Fibroblast of skin of right quadriceps (primary cell): ENCODE measurements around the gene OPCML.

ENCODE experiments used
- DNase-seq: peaks from one replicate; pipeline ENCODE4 v3.0.0-alpha.2; 2013

The OPCML gene

GRCh38 chr11:132822276-132822675, 710.0 kb downstream of the OPCML start:
- no peak for DNase-seq

- no peak for DNase-seq
These were observed 710.8 kb downstream of the OPCML start for GRCh38 chr11:132821499-132821898.

DNA sequence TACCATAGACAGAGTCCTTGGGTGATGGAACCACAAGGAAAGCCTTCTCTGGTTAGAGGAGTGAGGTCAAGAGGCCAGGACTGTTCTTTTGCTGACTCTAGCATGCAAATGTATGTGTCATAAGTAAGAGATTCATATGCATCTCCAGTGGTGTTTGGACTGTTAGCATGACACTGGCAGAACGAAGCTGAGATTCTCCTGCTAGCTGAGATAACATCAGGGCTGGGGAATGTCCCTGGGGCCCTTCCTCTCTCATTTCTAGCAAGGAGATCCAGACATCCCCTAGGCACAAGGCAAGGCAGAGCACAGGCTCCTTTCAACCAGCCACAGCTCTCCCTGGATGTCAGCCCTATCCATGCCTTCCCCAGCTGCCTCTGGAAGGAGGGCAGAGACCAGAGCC, 711.3 kb downstream of the OPCML start:
- DNase-seq, result peak; percentile 83

DNA sequence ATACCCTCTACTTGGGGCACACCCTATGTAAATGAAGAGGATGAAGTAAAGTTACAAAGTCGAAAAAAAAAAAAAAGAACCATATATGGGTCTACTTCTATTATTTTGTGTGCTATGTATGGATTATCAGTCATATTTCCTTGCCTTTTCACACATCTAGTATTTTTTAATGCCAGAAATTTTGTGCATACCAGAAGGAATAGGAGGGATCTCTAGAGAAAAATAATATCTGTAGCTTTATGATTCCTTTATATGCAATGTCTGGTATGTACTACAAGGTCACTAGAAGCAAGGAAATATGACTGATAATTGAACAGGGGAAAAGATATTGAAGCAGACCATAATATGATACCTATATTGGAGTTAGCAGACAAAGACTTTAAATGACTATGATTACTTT, 713.4 kb downstream of the OPCML start:
- DNase-seq, result peak; percentile 43

DNA sequence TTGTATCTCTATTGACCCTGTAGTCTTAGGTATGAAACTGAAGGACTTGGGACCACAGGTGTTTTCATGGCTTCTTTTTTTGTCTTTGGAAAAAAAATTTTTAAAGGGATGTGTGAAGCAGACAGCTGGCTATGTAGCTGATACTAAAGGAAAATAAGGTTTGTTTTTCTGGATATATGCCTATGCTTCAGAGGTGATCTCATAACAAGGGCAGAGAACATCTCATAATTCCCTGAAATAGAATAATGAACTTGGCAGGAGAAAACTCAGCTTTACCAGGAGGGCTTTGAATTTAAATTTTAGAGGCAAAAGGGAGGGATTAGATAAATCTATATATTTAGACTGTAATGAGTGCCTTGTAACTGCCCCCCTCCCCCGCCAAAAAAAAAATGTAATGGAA, 714.9 kb downstream of the OPCML start:
- DNase-seq, result no peak

- no peak for DNase-seq
These were observed 717.9 kb downstream of the OPCML start for GRCh38 chr11:132814410-132814809.

GRCh38 chr11:132811649-132812048, 720.7 kb downstream of the OPCML start:
- no peak for DNase-seq

DNA sequence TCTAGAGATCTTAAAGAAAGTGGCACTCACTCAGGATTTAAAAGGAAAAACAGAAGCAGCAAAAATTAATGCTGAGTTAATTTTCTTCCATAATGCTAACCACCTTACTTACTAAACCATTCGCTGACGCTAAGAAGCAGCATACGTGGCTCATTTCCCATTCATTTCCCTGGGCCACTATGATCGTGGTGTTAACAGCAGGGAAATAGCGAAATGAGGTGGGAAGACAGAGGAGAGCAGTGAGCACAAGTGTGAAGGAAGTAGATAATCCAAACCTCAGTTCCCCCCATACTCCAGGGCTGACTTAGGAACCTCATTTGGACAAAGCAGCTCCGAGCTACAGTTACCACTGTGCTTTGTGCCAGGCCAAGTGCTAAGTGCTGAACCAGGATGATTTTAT, 723.2 kb downstream of the OPCML start:
- DNase-seq, result no peak

GRCh38 chr11:132804258-132804657, 728.0 kb downstream of the OPCML start:
- DNase-seq, result peak; percentile 10

DNA sequence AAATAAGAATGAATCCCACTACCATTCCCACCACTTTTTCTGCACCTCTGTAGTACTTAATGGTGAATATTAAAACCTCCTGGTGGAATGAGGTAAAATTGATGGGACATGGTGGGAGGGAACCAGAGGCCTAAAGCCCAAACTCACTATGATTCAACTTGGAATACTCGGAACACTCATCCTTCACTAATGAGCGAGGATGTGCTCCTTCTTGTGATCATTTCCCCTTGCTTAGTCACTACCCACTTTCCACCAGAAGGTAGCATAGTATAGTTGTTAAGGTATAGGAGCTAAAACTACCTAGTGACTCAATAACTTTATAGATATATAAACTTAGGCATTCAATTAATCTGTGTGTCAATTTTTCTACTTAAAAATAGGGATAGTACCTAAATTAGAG, 728.9 kb downstream of the OPCML start:
- peak; percentile 60 for DNase-seq

GRCh38 chr11:132802947-132803346, 729.4 kb downstream of the OPCML start:
- no peak for DNase-seq

GRCh38 chr11:132793831-132794230, 738.5 kb downstream of the OPCML start:
- no peak for DNase-seq

DNA sequence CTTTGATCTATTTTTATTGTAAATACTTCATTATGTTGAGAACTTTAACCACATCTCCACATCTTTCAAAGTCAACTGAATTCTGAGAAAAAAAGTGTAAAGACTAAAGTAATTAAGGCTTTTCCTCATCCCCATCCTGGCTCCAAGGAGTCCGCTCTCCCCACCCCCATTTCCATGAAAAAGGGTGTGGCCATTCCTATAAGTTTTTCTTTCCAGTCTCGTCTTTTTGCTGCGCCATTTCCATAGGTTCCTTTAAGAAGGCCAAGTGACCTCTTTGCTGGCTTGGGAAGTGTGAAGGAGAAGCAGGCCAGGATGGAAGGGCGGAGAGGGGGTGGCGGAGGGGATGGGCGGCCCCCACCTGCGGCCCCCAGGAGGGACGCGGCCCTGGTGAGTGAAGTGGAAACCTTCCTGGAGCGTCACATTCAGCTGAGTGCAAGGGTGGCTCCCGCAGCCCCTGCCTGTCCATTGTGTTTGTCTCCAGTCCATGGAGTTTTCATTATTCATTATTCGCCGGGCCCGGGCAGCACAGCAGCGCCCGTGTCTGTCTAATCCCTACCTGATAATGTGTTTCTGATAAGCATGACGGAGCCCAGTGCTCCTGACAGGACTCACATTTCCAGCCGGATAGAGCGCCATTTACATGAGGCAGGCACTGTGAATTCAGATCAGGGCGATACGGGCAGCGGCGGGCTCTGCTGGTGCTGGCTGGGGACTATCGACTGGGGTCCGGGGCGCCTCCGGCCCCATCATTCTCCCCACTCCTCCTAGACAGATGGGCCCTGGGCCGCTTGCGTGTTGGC, 739.8 kb downstream of the OPCML start:
- no peak for DNase-seq

DNA sequence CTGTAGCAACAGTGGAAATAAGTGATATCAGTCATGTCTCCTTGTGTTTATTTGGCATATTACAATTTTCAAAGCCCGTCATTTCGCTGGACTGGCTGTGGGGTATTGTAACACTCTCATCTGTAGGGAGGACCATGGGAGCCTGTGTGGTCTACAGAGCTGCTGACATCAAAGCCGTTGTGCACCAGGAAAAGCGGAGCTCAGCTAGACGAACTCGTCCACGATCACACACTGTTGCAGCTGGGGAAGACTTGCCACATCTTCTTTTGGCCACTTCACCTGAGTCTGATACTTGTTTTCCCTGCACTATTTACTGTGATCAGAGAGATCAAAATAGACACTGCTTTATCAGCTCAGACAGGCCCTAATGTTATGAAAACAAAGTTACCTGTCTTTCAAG, 741.3 kb downstream of the OPCML start:
- no peak for DNase-seq

DNA sequence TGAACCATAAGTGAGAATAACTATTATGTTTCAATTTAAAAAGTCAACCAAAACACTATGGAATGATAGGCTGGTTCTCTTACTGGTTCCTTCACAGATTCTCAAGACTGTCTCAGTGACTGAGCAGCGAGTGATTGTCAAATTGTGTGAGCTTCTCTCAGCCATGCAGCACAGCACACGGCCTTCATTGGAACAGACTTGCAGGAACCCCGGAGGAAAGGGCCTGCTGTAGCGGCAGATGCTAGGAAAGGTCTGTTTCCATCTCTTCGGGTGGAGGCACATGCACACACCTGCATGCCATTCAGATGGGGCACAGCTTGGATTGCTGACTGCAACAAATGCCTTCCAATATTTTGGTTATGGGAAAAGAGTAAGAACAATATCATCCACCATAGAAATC, 741.8 kb downstream of the OPCML start:
- no peak for DNase-seq

- DNase-seq, result no peak
These were observed 743.4 kb downstream of the OPCML start for GRCh38 chr11:132788816-132789325.

DNA sequence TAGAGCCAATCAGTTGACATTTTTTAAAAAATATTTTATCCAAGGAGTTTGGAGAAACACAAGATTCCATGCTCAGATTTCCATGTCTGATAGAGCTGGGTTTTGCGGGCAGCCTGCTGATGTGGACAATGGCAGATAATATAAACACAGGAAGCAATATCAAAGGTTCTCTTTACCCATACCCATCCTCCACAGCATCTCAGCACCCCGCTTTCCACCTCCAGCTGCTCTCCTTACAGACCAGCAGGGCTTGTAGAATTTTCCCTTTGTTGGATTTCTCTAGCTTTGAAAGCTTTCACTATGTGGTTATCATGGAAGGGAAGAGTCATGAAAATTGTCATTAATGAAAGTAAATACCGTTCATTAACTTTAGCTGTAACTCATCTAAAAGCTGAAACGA, 746.4 kb downstream of the OPCML start:
- DNase-seq, result no peak

GRCh38 chr11:132784441-132784840, 747.9 kb downstream of the OPCML start:
- peak; percentile 35 for DNase-seq

- no peak for DNase-seq
These were observed 750.2 kb downstream of the OPCML start for GRCh38 chr11:132782102-132782501.

DNA sequence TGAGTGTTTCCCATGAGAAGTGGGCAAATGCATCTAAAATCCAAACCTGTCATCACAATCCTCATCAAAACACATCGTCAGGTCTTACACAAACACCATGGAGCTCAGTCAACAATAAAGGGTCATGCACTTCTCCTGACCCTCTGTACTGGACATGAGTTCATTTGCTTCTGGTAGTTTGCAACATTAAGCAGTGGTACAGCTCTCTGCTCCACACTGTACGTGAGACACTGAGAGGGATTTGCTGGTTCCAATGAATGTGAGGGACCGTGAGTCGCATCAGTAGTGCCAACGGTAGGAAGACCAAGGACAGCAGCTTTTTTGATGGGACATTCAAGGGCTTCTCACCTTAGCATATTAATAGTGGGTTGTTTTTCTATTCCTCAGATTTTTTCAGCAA, 752.3 kb downstream of the OPCML start:
- DNase-seq, result no peak

DNA sequence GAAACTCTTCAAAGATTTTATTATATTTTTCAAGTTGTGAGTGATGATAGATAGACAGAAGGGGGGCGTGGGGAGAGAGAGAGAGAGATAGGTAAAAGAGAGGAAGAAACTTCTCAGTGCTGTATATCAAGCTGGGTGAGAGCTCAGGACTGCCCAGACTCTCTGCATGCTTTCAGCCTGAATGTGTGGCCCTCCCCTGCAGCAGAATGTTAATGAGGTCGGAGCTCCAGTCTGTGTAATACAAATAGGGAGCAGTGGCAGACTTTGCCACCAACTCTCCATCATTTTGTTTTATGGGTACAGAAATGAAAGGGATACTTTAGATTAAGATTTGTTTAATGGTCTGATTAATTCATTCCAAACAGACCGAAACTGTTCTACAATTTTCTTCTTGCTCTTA, 752.8 kb downstream of the OPCML start:
- peak; percentile 29 for DNase-seq

- DNase-seq, result no peak
These were observed 755.0 kb downstream of the OPCML start for GRCh38 chr11:132777067-132777975.

GRCh38 chr11:132773751-132774150, 758.5 kb downstream of the OPCML start:
- no peak for DNase-seq
